ENCODE measurements around the gene SPAG7. TPM values are rescaled to one million over a fixed set of nuclear protein-coding genes. Genes with fewer than 3 reads are reported as not detected.
A peak's percentile ranks its signal among the peaks of the same experiment; 100 is the strongest.

SPAG7 gene
- total RNA-seq, 1 donor from 2014 or later, result 40.5 TPM

GRCh38 chr17:5000237-5000639, 32.6 kb upstream of the SPAG7 start:
- Histone ChIP-seq H3K4me3 (ENCODE audit: low read depth, low read length) (no peak overlapping the region), H3K27me3 (ENCODE audit: control insufficient read depth, insufficient read depth, low read length) (no peaks in the 10 kb centered on the region), H3K36me3 (ENCODE audit: control insufficient read depth, insufficient read depth, low read length) (peaks cover 38% of the 10 kb centered on the region)
- TF ChIP-seq CTCF (IDR thresholded peaks at IDR 0.05; ENCODE audit: insufficient read depth, low read length, severe bottlenecking), result no peak
- DNase-seq (ENCODE audit: low read depth), result no peak
- FAIRE-seq, result no peak

GRCh38 chr17:4999430-5000093, 31.9 kb upstream of the SPAG7 start:
- Histone ChIP-seq H3K36me3 (ENCODE audit: control insufficient read depth, insufficient read depth, low read length) (peaks cover 33% of the 10 kb centered on the region), H3K4me3 (ENCODE audit: low read depth, low read length) (peak overlapping the region; percentile 97), H3K27me3 (ENCODE audit: control insufficient read depth, insufficient read depth, low read length) (no peaks in the 10 kb centered on the region)
- FAIRE-seq (no peak), DNase-seq (ENCODE audit: low read depth) (no peak)
- TF ChIP-seq CTCF (IDR thresholded peaks at IDR 0.05; ENCODE audit: insufficient read depth, low read length, severe bottlenecking), result no peak

- no peak for DNase-seq (ENCODE audit: low read depth)
These were observed 31.3 kb upstream of the SPAG7 start for GRCh38 chr17:4998732-4999429.

GRCh38 chr17:4998027-4998731, 30.6 kb upstream of the SPAG7 start:
- TF ChIP-seq CTCF (IDR thresholded peaks at IDR 0.05; ENCODE audit: insufficient read depth, low read length, severe bottlenecking), result no peak
- peaks cover 21% of the 10 kb centered on the region for H3K36me3 ChIP-seq (ENCODE audit: control insufficient read depth, insufficient read depth, low read length)
- DNase-seq (ENCODE audit: low read depth) (no peak), FAIRE-seq (no peak)
- H3K4me3 ChIP-seq (ENCODE audit: low read depth, low read length), result peak overlapping the region; percentile 97
- no peaks in the 10 kb centered on the region for H3K27me3 ChIP-seq (ENCODE audit: control insufficient read depth, insufficient read depth, low read length)

More at GRCh38 chr17:4998732-4999429, 31.3 kb upstream of the SPAG7 start:
- Histone ChIP-seq H3K4me3 (ENCODE audit: low read depth, low read length) (peak overlapping the region; percentile 97), H3K27me3 (ENCODE audit: control insufficient read depth, insufficient read depth, low read length) (no peaks in the 10 kb centered on the region), H3K36me3 (ENCODE audit: control insufficient read depth, insufficient read depth, low read length) (peaks cover 26% of the 10 kb centered on the region)
- no peak for FAIRE-seq
- no peak for TF ChIP-seq CTCF (IDR thresholded peaks at IDR 0.05; ENCODE audit: insufficient read depth, low read length, severe bottlenecking)

- peak within 1 kb of the TSS; percentile 97 for H3K4me3 ChIP-seq (ENCODE audit: low read depth, low read length)
- no peak for FAIRE-seq
- peak; percentile 12 for TF ChIP-seq CTCF (IDR thresholded peaks at IDR 0.05; ENCODE audit: insufficient read depth, low read length, severe bottlenecking)
These were observed 29.8 kb upstream of the SPAG7 start, which contains the start of the genes INCA1 and KIF1C for GRCh38 chr17:4997302-4998026. TSS of gene INCA1 (minus strand) at chr17:4997522. CDS start at chr17:4994437, 3,085 bp downstream. TSS of gene KIF1C (plus strand) at chr17:4997950. CDS start at chr17:5000247, 2,297 bp downstream.

More at GRCh38 chr17:4997302-4998026, 29.8 kb upstream of the SPAG7 start, which contains the start of the genes INCA1 and KIF1C:
- Histone ChIP-seq H3K27me3 (ENCODE audit: control insufficient read depth, insufficient read depth, low read length) (no peaks in the 10 kb centered on the region), H3K36me3 (ENCODE audit: control insufficient read depth, insufficient read depth, low read length) (peaks cover 18% of the 10 kb centered on the region)
- peak; percentile 61 for DNase-seq (ENCODE audit: low read depth)
